HEK293T (cell line): Measurements from ENCODE around the gene CFAP58.

ENCODE experiments used
- CTCF ChIA-PET: fragments of 350-600 bp; formaldehyde crosslinking; extraction: SDS; loops from one replicate; lab custom pipeline; 2021; ENCODE audit warnings: antibody characterized with exemption, inconsistent platforms; lab: Yijun Ruan, JAX
- POLR2A ChIA-PET: fragments of 350-600 bp; formaldehyde crosslinking; extraction: SDS; loops from one replicate; lab custom pipeline; 2020; ENCODE audit warnings: antibody characterized with exemption, inconsistent platforms; lab: Yijun Ruan, JAX
- DNase-seq: peaks from one replicate; pipeline ENCODE4 v3.0.0; 2012; ENCODE audit warnings: mixed read lengths; ENCODE audit errors: extremely low spot score
- ARNT ChIP-seq: fragments of 450-650 bp; IDR thresholded peaks from 2 replicates; pipeline ENCODE4 v1.6.1; 2017; ENCODE audit warnings: mild to moderate bottlenecking
- BHLHE40 ChIP-seq: fragments of 450-650 bp; IDR thresholded peaks from 2 replicates; pipeline ENCODE4 v1.6.1; 2016; ENCODE audit warnings: mild to moderate bottlenecking, moderate library complexity, borderline replicate concordance
- CTBP1 ChIP-seq: fragments of 450-650 bp; IDR thresholded peaks from 2 replicates; pipeline ENCODE4 v1.6.1; 2016; ENCODE audit warnings: borderline replicate concordance
- ELF4 ChIP-seq: fragments of 450-650 bp; IDR thresholded peaks from 2 replicates; pipeline ENCODE4 v1.6.1; 2017; ENCODE audit warnings: antibody characterized with exemption
- FOXA1 ChIP-seq: fragments of 450-650 bp; IDR thresholded peaks from 2 replicates; pipeline ENCODE4 v1.6.1; 2016; ENCODE audit warnings: mild to moderate bottlenecking
- FOXK2 ChIP-seq: fragments of 450-650 bp; IDR thresholded peaks from 2 replicates; pipeline ENCODE4 v1.6.1; 2016; ENCODE audit warnings: mild to moderate bottlenecking
- FOXM1 ChIP-seq: fragments of 450-650 bp; IDR thresholded peaks from 2 replicates; pipeline ENCODE4 v1.6.1; 2017; ENCODE audit warnings: mild to moderate bottlenecking, borderline replicate concordance
- HDGF ChIP-seq: fragments of 450-650 bp; IDR thresholded peaks from 2 replicates; pipeline ENCODE4 v1.6.1; 2017; ENCODE audit warnings: antibody characterized with exemption, borderline replicate concordance
- L3MBTL2 ChIP-seq: fragments of 450-650 bp; conservative IDR thresholded peaks from 2 replicates; pipeline ENCODE4 v1.6.1; 2016; ENCODE audit warnings: mild to moderate bottlenecking
- LEF1 ChIP-seq: fragments of 450-650 bp; IDR thresholded peaks from 2 replicates; pipeline ENCODE4 v1.6.1; 2017; ENCODE audit warnings: mild to moderate bottlenecking, borderline replicate concordance
- NFRKB ChIP-seq: fragments of 450-650 bp; IDR thresholded peaks from 2 replicates; pipeline ENCODE4 v1.6.1; 2016; ENCODE audit warnings: mild to moderate bottlenecking, moderate library complexity
- PKNOX1 ChIP-seq: fragments of 450-650 bp; IDR thresholded peaks from 2 replicates; pipeline ENCODE4 v1.6.1; 2016
- SP1 ChIP-seq: fragments of 450-650 bp; IDR thresholded peaks from 2 replicates; pipeline ENCODE4 v1.6.1; 2017
- SUZ12 ChIP-seq: fragments of 450-650 bp; IDR thresholded peaks from 2 replicates; pipeline ENCODE4 v1.6.1; 2016; ENCODE audit warnings: mild to moderate bottlenecking
- TARDBP ChIP-seq: fragments of 450-650 bp; IDR thresholded peaks from 2 replicates; pipeline ENCODE4 v1.6.1; 2016
- ZNF384 ChIP-seq: fragments of 450-650 bp; IDR thresholded peaks from 2 replicates; pipeline ENCODE4 v1.6.1; 2016

The CFAP58 gene

GRCh38 chr10:104324931-104325330 is 28.7 kb upstream of the CFAP58 start:
- no peak for DNase-seq
- TF ChIP-seq ELF4 (no peak), CTBP1 (no peak), L3MBTL2 (no peak), PKNOX1 (no peak), FOXM1 (no peak), SUZ12 (no peak), FOXA1 (no peak), ZNF384 (no peak), TARDBP (no peak), NFRKB (no peak), HDGF (no peak), ARNT (no peak), BHLHE40 (no peak), FOXK2 (no peak), LEF1 (no peak)
- ChIA-PET CTCF (no interaction called here), POLR2A (no interaction called here)

- CTCF ChIA-PET: no interaction called here
- POLR2A ChIA-PET: no interaction called here
- no peak for DNase-seq
- no peak for TF ChIP-seq PKNOX1
- no peak for TF ChIP-seq ELF4
- no peak for TF ChIP-seq CTBP1
- no peak for TF ChIP-seq LEF1
- no peak for TF ChIP-seq FOXK2
- TF ChIP-seq ZNF384: no peak
- no peak for TF ChIP-seq NFRKB
- no peak for TF ChIP-seq BHLHE40
- TF ChIP-seq L3MBTL2: no peak
- no peak for TF ChIP-seq FOXM1
- no peak for TF ChIP-seq FOXA1
- TF ChIP-seq TARDBP: no peak
- TF ChIP-seq SP1: no peak
- TF ChIP-seq SUZ12: no peak
- TF ChIP-seq ARNT: no peak
- TF ChIP-seq HDGF: no peak
These were observed 27.9 kb upstream of the CFAP58 start for GRCh38 chr10:104325436-104326435.

GRCh38 chr10:104326991-104327610 is 26.5 kb upstream of the CFAP58 start:
- POLR2A ChIA-PET: interaction anchor here (1.2 kb wide), 1 partner anchor 11 kb away, joined by 3 read pairs; the partner anchor contains the start of gene ITPRIP
- no peak for TF ChIP-seq FOXA1
- no peak for TF ChIP-seq BHLHE40
- TF ChIP-seq PKNOX1: no peak
- TF ChIP-seq TARDBP: no peak
- no peak for TF ChIP-seq SP1
- TF ChIP-seq CTBP1: no peak
- DNase-seq: no peak
- CTCF ChIA-PET: no interaction called here

GRCh38 chr10:104327745-104328645 is 25.6 kb upstream of the CFAP58 start:
- TF ChIP-seq SUZ12 (no peak), NFRKB (no peak), FOXA1 (no peak), ZNF384 (no peak), SP1 (no peak)
- CTCF ChIA-PET: interaction anchor here (0.6 to 1.5 kb wide), 2 partner anchors 22 to 477 kb away, joined by 3 to 4 read pairs; no protein-coding TSS in a partner anchor
- POLR2A ChIA-PET: interaction anchor here (1.2 kb wide), 1 partner anchor 10 kb away, joined by 3 read pairs; the partner anchor contains the start of gene ITPRIP

GRCh38 chr10:104328646-104328895 is 25.1 kb upstream of the CFAP58 start:
- CTCF ChIA-PET: interaction anchor here (0.6 to 1.5 kb wide), 2 partner anchors 22 to 478 kb away, joined by 3 to 4 read pairs; no protein-coding TSS in a partner anchor
- POLR2A ChIA-PET: no interaction called here

More at GRCh38 chr10:104327745-104328645, 25.6 kb upstream of the CFAP58 start:
- no peak for DNase-seq

More at GRCh38 chr10:104328646-104328895, 25.1 kb upstream of the CFAP58 start:
- DNase-seq: no peak
- TF ChIP-seq CTBP1 (no peak), BHLHE40 (no peak), FOXM1 (no peak), FOXA1 (no peak), ZNF384 (no peak), ARNT (no peak), HDGF (no peak), LEF1 (no peak), TARDBP (no peak), NFRKB (no peak), FOXK2 (no peak), PKNOX1 (no peak), SP1 (no peak), SUZ12 (no peak), ELF4 (no peak), L3MBTL2 (no peak)
